ENCODE measurements around the gene MFSD11.

DNA sequence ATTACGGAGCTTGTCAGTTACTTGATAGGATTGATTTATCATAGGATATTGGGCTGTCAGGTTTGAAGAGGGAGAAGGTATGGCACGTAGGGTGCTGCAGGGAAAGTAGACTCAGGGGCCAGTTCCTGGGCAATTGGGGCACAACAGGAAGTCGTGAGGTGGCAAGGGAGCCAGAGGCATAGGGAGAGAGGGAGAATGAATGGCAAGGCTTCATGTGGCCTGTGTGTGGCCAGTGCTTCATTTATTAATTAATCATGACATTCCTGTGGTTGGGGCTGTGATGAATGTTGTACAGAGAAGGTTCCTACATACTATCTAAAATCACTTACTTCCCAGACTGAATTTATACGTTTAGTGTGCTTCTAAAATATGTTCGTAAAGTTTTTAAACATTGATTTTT is 19.3 kb downstream of the MFSD11 start:
- TF ChIP-seq CTCF (conservative IDR thresholded peaks at IDR 0.05; ENCODE audit: low read depth, low read length) (no peak), CHD1 (IDR thresholded peaks at IDR 0.05; ENCODE audit: low read depth, low read length) (no peak), CEBPB (IDR thresholded peaks at IDR 0.05; ENCODE audit: low read depth, low read length) (no peak), POLR2A (IDR thresholded peaks at IDR 0.05; ENCODE audit: low read depth, low read length) (no peak), RAD21 (IDR thresholded peaks at IDR 0.05; ENCODE audit: low read length) (no peak), RFX5 (IDR thresholded peaks at IDR 0.05; ENCODE audit: low read depth, low read length) (no peak), FOS (IDR thresholded peaks at IDR 0.05; ENCODE audit: low read depth, low read length) (no peak), MXI1 (IDR thresholded peaks at IDR 0.05; ENCODE audit: borderline replicate concordance, low read depth, low read length) (no peak), SMC3 (IDR thresholded peaks at IDR 0.05; ENCODE audit: low read depth, low read length) (no peak), MAZ (IDR thresholded peaks at IDR 0.05; ENCODE audit: borderline replicate concordance, low read depth, low read length) (no peak), NFE2L2 (IDR thresholded peaks at IDR 0.05; ENCODE audit: low read depth, low read length) (no peak), MAFK (IDR thresholded peaks at IDR 0.05; ENCODE audit: low read depth, low read length) (no peak)
- TF ChIP-seq, protein P1, sequence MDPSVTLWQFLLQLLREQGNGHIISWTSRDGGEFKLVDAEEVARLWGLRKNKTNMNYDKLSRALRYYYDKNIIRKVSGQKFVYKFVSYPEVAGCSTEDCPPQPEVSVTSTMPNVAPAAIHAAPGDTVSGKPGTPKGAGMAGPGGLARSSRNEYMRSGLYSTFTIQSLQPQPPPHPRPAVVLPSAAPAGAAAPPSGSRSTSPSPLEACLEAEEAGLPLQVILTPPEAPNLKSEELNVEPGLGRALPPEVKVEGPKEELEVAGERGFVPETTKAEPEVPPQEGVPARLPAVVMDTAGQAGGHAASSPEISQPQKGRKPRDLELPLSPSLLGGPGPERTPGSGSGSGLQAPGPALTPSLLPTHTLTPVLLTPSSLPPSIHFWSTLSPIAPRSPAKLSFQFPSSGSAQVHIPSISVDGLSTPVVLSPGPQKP (IDR thresholded peaks at IDR 0.05; ENCODE audit: borderline replicate concordance, low read depth, low read length): no peak

Measured in IMR-90 (cell line).